GM18951 (cell line): Measurements from ENCODE around the gene FFAR2.

ENCODE experiments used
- POLR2A ChIP-seq: IDR thresholded peaks from 4 replicates; pipeline ENCODE4 v1.6.1; 2011; ENCODE audit warnings: mild to moderate bottlenecking; ENCODE audit not compliant: insufficient read length, insufficient read depth; ENCODE audit errors: extremely low read depth
- in situ Hi-C: fragments of 300-500 bp; cut with MboI; formaldehyde crosslinking; loops from one replicate; pipeline ENCODE4 v1.12.0; 2022; ENCODE audit warnings: low sequenced_read_pairs, mixed read lengths, inconsistent platforms; ENCODE audit not compliant: unreplicated experiment

Gene FFAR2

GRCh38 chr19:35493971-35494370, 45.9 kb downstream of the FFAR2 start:
- no peak for TF ChIP-seq POLR2A
- in situ Hi-C loops = no loop called here

GRCh38 chr19:35495107-35496064, 47.3 kb downstream of the FFAR2 start:
- in situ Hi-C loops = no loop called here
- TF ChIP-seq POLR2A = no peak

GRCh38 chr19:35497406-35497805, 49.3 kb downstream of the FFAR2 start:
- in situ Hi-C loops = no loop called here
- no peak for TF ChIP-seq POLR2A

GRCh38 chr19:35498220-35498619, 50.2 kb downstream of the FFAR2 start:
- in situ Hi-C loops = no loop called here
- TF ChIP-seq POLR2A = no peak

DNA sequence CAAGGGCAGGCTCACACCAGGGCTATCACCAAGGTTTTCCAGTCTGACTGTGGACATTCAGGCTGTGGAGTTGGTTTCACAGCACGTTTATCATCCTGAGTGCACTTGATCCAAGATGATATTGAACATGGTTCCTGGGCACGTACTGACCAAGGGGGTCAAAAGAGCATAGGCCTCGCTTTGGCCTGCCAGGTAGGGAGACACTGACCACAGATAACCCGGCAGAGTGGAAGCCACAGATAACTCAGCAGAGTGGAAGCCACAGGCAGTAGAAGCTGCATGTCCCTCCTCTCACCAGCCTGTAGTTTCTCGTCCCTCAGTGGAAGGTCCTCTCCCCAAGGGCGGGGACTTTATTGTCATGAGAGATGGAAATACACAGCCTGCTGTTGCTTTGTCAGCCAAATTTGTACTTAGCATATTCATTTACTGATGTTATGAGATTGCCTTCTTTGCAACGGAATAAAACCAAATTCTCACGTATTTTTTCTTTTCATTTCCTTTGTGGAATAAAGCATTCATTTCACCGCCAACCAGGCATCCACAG, 51.0 kb downstream of the FFAR2 start:
- TF ChIP-seq POLR2A = no peak
- in situ Hi-C loops = no loop called here

- in situ Hi-C loops = no loop called here
- no peak for TF ChIP-seq POLR2A
These were observed 52.6 kb downstream of the FFAR2 start for GRCh38 chr19:35500611-35501010.
